Measurements from ENCODE around the gene CEND1.

The CEND1 gene

DNA sequence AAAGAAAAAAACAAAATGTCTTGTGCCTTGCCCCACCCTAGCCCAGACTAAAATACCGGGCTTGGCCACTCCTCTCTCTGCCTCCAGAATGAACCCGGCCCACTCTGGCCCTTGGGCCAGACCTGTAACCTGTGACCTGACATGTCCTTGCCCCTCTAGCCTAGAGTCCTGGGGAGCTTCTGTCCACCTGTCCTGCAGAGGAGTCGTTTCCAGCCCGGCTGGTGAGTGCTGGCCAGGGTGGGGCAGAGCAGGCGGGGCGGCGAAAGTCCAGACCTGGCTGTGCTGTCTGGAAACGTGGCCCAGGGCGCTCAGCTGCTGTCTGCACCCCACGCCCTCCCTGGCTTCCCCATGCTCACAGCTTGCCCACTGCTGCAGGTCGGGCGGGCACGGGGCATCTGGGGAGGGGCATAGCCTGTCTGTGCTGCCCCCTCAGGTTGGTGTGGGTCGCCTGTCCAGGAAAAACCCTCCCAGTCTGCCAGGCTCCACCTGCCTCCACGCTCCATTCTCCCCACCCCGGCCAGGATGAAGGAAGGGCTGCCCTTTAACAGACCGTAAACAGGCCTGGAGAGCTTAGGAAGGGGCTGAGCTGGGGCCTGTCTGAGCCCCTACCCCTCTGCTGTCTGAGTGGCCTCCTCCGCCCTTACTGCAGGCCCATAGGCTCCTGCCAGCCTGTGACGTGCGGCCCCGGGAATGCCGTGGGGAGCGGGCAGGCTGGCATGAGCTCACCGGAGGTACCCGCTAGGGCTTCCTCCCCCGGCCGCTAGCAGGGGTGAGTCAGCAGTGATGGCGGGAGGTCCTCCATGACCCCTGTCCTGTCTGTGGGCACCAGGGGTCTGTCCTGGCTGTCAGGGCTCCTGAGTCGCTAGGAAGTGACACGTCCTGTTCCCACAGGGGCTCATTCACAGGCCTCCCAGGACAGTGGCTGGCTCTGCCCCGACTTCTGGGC is 44.8 kb upstream of the CEND1 start:
- H3K4me1 ChIP-seq (ENCODE audit: insufficient read depth, insufficient read length): peaks cover 40% of the 10 kb centered on the region
- no peak for DNase-seq (ENCODE audit: low read depth, low spot score)
- H3K27me3 ChIP-seq (ENCODE audit: insufficient read depth, insufficient read length): peaks cover 24% of the 10 kb centered on the region
- H3K36me3 ChIP-seq (ENCODE audit: insufficient read depth, insufficient read length, low read length): peaks cover 48% of the 10 kb centered on the region
- peak overlapping the region; percentile 66 for H3K9ac ChIP-seq (ENCODE audit: insufficient read length, low read depth)
- H3K9me3 ChIP-seq (ENCODE audit: insufficient read depth, low read length): no peaks in the 10 kb centered on the region
- TF ChIP-seq YY1 (IDR thresholded peaks at IDR 0.05; ENCODE audit: insufficient read depth, insufficient read length) (no peak), ZNF274 (IDR thresholded peaks at IDR 0.05; ENCODE audit: low read depth, low read length) (no peak), SUZ12 (IDR thresholded peaks at IDR 0.05; ENCODE audit: extremely low read depth, insufficient read depth, insufficient read length) (no peak)
- H3K4me3 ChIP-seq (ENCODE audit: insufficient read length, low read depth): no peak overlapping the region

DNA sequence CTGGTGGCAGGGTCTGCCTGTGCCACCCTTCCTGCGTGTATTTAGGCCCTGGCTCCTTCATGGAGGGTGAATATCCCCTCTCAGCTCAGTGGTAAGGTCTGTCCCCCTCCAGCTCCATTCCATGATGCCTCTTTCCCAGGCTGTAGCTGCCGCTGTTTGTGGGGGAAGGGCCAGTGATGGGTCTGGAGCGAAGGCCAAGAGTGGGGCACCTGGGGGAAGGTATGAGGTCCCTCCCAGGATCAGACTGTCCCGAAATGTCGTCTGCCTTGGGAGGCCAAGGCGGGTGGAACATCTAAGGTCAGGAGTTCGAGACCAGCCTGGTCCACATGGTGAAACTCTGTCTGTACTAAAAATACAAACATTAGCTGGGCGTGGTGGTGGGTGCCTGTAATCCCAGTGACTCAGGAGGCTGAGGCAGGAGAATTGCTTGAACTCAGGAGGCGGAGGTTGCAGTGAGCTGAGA is 44.0 kb upstream of the CEND1 start:
- no peaks in the 10 kb centered on the region for H3K9me3 ChIP-seq (ENCODE audit: insufficient read depth, low read length)
- DNase-seq (ENCODE audit: low read depth, low spot score): no peak
- H3K4me1 ChIP-seq (ENCODE audit: insufficient read depth, insufficient read length): peaks cover 40% of the 10 kb centered on the region
- H3K9ac ChIP-seq (ENCODE audit: insufficient read length, low read depth): no peak overlapping the region
- H3K36me3 ChIP-seq (ENCODE audit: insufficient read depth, insufficient read length, low read length): peaks cover 41% of the 10 kb centered on the region
- H3K4me3 ChIP-seq (ENCODE audit: insufficient read length, low read depth): peak overlapping the region; percentile 54
- peaks cover 31% of the 10 kb centered on the region for H3K27me3 ChIP-seq (ENCODE audit: insufficient read depth, insufficient read length)
- TF ChIP-seq SUZ12 (IDR thresholded peaks at IDR 0.05; ENCODE audit: extremely low read depth, insufficient read depth, insufficient read length): no peak
- TF ChIP-seq ZNF274 (IDR thresholded peaks at IDR 0.05; ENCODE audit: low read depth, low read length): no peak
- TF ChIP-seq YY1 (IDR thresholded peaks at IDR 0.05; ENCODE audit: insufficient read depth, insufficient read length): no peak

GRCh38 chr11:833114-833791 is 43.4 kb upstream of the CEND1 start:
- peaks cover 37% of the 10 kb centered on the region for H3K27me3 ChIP-seq (ENCODE audit: insufficient read depth, insufficient read length)
- peaks cover 35% of the 10 kb centered on the region for H3K36me3 ChIP-seq (ENCODE audit: insufficient read depth, insufficient read length, low read length)
- DNase-seq (ENCODE audit: low read depth, low spot score): no peak
- H3K9me3 ChIP-seq (ENCODE audit: insufficient read depth, low read length): no peaks in the 10 kb centered on the region
- H3K4me1 ChIP-seq (ENCODE audit: insufficient read depth, insufficient read length): peaks cover 40% of the 10 kb centered on the region
- peak overlapping the region; percentile 83 for H3K9ac ChIP-seq (ENCODE audit: insufficient read length, low read depth)
- TF ChIP-seq YY1 (IDR thresholded peaks at IDR 0.05; ENCODE audit: insufficient read depth, insufficient read length) (no peak), SUZ12 (IDR thresholded peaks at IDR 0.05; ENCODE audit: extremely low read depth, insufficient read depth, insufficient read length) (no peak), ZNF274 (IDR thresholded peaks at IDR 0.05; ENCODE audit: low read depth, low read length) (no peak)
- peak overlapping the region; percentile 54 for H3K4me3 ChIP-seq (ENCODE audit: insufficient read length, low read depth)

GRCh38 chr11:832529-833113 is 42.7 kb upstream of the CEND1 start, which contains the start of gene CD151:
Gene CD151 (plus strand): TSS chr11:832952. CDS start chr11:836070, 3,118 bp downstream.
- no peak for TF ChIP-seq SUZ12 (IDR thresholded peaks at IDR 0.05; ENCODE audit: extremely low read depth, insufficient read depth, insufficient read length)
- no peak for TF ChIP-seq YY1 (IDR thresholded peaks at IDR 0.05; ENCODE audit: insufficient read depth, insufficient read length)
- peaks cover 44% of the 10 kb centered on the region for H3K27me3 ChIP-seq (ENCODE audit: insufficient read depth, insufficient read length)
- no peaks in the 10 kb centered on the region for H3K9me3 ChIP-seq (ENCODE audit: insufficient read depth, low read length)
- peak within 1 kb of the TSS; percentile 62 for H3K4me3 ChIP-seq (ENCODE audit: insufficient read length, low read depth)
- H3K9ac ChIP-seq (ENCODE audit: insufficient read length, low read depth): peak within 1 kb of the TSS; percentile 88
- peaks cover 28% of the 10 kb centered on the region for H3K36me3 ChIP-seq (ENCODE audit: insufficient read depth, insufficient read length, low read length)
- peaks cover 43% of the 10 kb centered on the region for H3K4me1 ChIP-seq (ENCODE audit: insufficient read depth, insufficient read length)
- no peak for DNase-seq (ENCODE audit: low read depth, low spot score)

DNA sequence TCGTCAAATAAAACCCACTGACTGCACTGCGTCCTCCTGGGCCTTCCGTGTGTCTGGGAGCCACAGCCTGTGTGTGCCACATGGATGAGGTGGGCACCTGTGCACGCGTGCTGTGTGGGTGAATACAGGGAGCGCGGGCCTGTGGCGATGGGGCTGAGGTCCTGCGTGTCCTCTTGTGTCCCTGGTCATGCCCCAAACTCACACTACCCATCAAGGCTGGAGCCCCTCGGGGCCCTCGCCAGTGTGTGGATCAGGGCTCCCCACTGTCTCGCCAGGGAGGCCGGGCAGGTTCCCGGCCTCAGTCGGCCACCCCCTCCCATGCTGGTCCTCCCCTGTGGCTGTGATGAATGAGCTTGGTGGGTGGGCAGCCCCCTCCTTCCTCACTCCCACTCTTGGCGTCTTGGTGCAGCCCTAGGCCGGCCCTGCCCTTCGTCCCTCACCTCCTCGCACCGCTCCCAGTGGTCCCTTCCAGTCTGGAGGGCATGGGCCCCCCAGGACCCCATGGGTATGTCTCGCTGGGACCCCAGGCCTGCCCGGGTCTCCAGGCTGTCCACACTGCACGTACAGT is 42.2 kb upstream of the CEND1 start:
- TF ChIP-seq SUZ12 (IDR thresholded peaks at IDR 0.05; ENCODE audit: extremely low read depth, insufficient read depth, insufficient read length): no peak
- no peak for TF ChIP-seq ZNF274 (IDR thresholded peaks at IDR 0.05; ENCODE audit: low read depth, low read length)
- no peak for TF ChIP-seq YY1 (IDR thresholded peaks at IDR 0.05; ENCODE audit: insufficient read depth, insufficient read length)
- Histone ChIP-seq H3K36me3 (ENCODE audit: insufficient read depth, insufficient read length, low read length) (peaks cover 22% of the 10 kb centered on the region), H3K9me3 (ENCODE audit: insufficient read depth, low read length) (no peaks in the 10 kb centered on the region), H3K4me1 (ENCODE audit: insufficient read depth, insufficient read length) (peaks cover 39% of the 10 kb centered on the region), H3K9ac (ENCODE audit: insufficient read length, low read depth) (peak overlapping the region; percentile 88), H3K27me3 (ENCODE audit: insufficient read depth, insufficient read length) (peaks cover 49% of the 10 kb centered on the region), H3K4me3 (ENCODE audit: insufficient read length, low read depth) (peak overlapping the region; percentile 62)
- DNase-seq (ENCODE audit: low read depth, low spot score): no peak

- DNase-seq (ENCODE audit: low read depth, low spot score): no peak
- Histone ChIP-seq H3K27me3 (ENCODE audit: insufficient read depth, insufficient read length) (peaks cover 57% of the 10 kb centered on the region), H3K9ac (ENCODE audit: insufficient read length, low read depth) (peak overlapping the region; percentile 88), H3K9me3 (ENCODE audit: insufficient read depth, low read length) (no peaks in the 10 kb centered on the region), H3K4me1 (ENCODE audit: insufficient read depth, insufficient read length) (peaks cover 39% of the 10 kb centered on the region), H3K4me3 (ENCODE audit: insufficient read length, low read depth) (peak overlapping the region; percentile 62), H3K36me3 (ENCODE audit: insufficient read depth, insufficient read length, low read length) (peaks cover 15% of the 10 kb centered on the region)
- TF ChIP-seq YY1 (IDR thresholded peaks at IDR 0.05; ENCODE audit: insufficient read depth, insufficient read length): no peak
- no peak for TF ChIP-seq ZNF274 (IDR thresholded peaks at IDR 0.05; ENCODE audit: low read depth, low read length)
- no peak for TF ChIP-seq SUZ12 (IDR thresholded peaks at IDR 0.05; ENCODE audit: extremely low read depth, insufficient read depth, insufficient read length)
Observed at GRCh38 chr11:831118-831864, 41.4 kb upstream of the CEND1 start.

All from NT2/D1 (cell line).